Measurements from ENCODE around the gene DGUOK. TPM values are rescaled to one million over a fixed set of nuclear protein-coding genes. Genes with fewer than 3 reads are reported as not detected.

The DGUOK gene
- total RNA-seq, 2 experiments from 2014 or later = 96.8 to 97.1 TPM

- H3K27me3 Mint-ChIP-seq = no peaks in the 10 kb centered on the region
- peak overlapping the region; percentile 91 for H3K27ac Mint-ChIP-seq
- H3K4me1 Mint-ChIP-seq = peaks cover 46% of the 10 kb centered on the region
- H3K36me3 Mint-ChIP-seq = peaks cover 6% of the 10 kb centered on the region
- no peaks in the 10 kb centered on the region for H3K9me3 Mint-ChIP-seq
- peak overlapping the region; percentile 70 for H3K4me3 Mint-ChIP-seq
- DNase-seq = no peak
These were observed 43.6 kb downstream of the DGUOK start for GRCh38 chr2:73970141-73970803.

GRCh38 chr2:73970850-73971471, 44.3 kb downstream of the DGUOK start:
- peak; percentile 65 for DNase-seq
- no peaks in the 10 kb centered on the region for H3K9me3 Mint-ChIP-seq
- peaks cover 52% of the 10 kb centered on the region for H3K4me1 Mint-ChIP-seq
- H3K27me3 Mint-ChIP-seq = no peaks in the 10 kb centered on the region
- peak overlapping the region; percentile 70 for H3K4me3 Mint-ChIP-seq
- H3K27ac Mint-ChIP-seq = peak overlapping the region; percentile 91
- peaks cover 3% of the 10 kb centered on the region for H3K36me3 Mint-ChIP-seq

- Mint-ChIP-seq H3K27ac (peak overlapping the region; percentile 91), H3K4me3 (peak overlapping the region; percentile 70)
These were observed 45.0 kb downstream of the DGUOK start for GRCh38 chr2:73971722-73972121.

GRCh38 chr2:73972846-73973245, 46.2 kb downstream of the DGUOK start:
- Mint-ChIP-seq H3K36me3 (peaks cover 6% of the 10 kb centered on the region), H3K9me3 (no peaks in the 10 kb centered on the region), H3K4me3 (no peak overlapping the region), H3K27me3 (no peaks in the 10 kb centered on the region), H3K4me1 (peaks cover 66% of the 10 kb centered on the region), H3K27ac (no peak overlapping the region)
- DNase-seq = no peak

More at GRCh38 chr2:73971722-73972121, 45.0 kb downstream of the DGUOK start:
- peaks cover 3% of the 10 kb centered on the region for H3K36me3 Mint-ChIP-seq
- H3K4me1 Mint-ChIP-seq = peaks cover 57% of the 10 kb centered on the region
- no peaks in the 10 kb centered on the region for H3K27me3 Mint-ChIP-seq
- no peak for DNase-seq
- H3K9me3 Mint-ChIP-seq = no peaks in the 10 kb centered on the region

GRCh38 chr2:73975731-73976130, 49.1 kb downstream of the DGUOK start:
- Mint-ChIP-seq H3K4me3 (no peak overlapping the region), H3K36me3 (peaks cover 7% of the 10 kb centered on the region), H3K27me3 (no peaks in the 10 kb centered on the region)

GRCh38 chr2:73976803-73977202, 50.1 kb downstream of the DGUOK start:
- no peaks in the 10 kb centered on the region for H3K27me3 Mint-ChIP-seq
- peaks cover 65% of the 10 kb centered on the region for H3K4me1 Mint-ChIP-seq
- H3K27ac Mint-ChIP-seq = no peak overlapping the region
- H3K9me3 Mint-ChIP-seq = no peaks in the 10 kb centered on the region
- DNase-seq = no peak
- H3K36me3 Mint-ChIP-seq = peaks cover 5% of the 10 kb centered on the region
- no peak overlapping the region for H3K4me3 Mint-ChIP-seq

More at GRCh38 chr2:73975731-73976130, 49.1 kb downstream of the DGUOK start:
- no peaks in the 10 kb centered on the region for H3K9me3 Mint-ChIP-seq
- no peak overlapping the region for H3K27ac Mint-ChIP-seq
- DNase-seq = no peak
- peaks cover 67% of the 10 kb centered on the region for H3K4me1 Mint-ChIP-seq

GRCh38 chr2:73977466-73977865, 50.8 kb downstream of the DGUOK start:
- no peak for DNase-seq
- no peaks in the 10 kb centered on the region for H3K9me3 Mint-ChIP-seq
- H3K36me3 Mint-ChIP-seq = peaks cover 5% of the 10 kb centered on the region
- H3K4me1 Mint-ChIP-seq = peaks cover 63% of the 10 kb centered on the region
- no peaks in the 10 kb centered on the region for H3K27me3 Mint-ChIP-seq
- H3K4me3 Mint-ChIP-seq = no peak overlapping the region
- peak overlapping the region; percentile 55 for H3K27ac Mint-ChIP-seq

GRCh38 chr2:73979021-73979420, 52.3 kb downstream of the DGUOK start:
- Mint-ChIP-seq H3K4me3 (peak overlapping the region; percentile 79), H3K9me3 (no peaks in the 10 kb centered on the region), H3K27ac (peak overlapping the region; percentile 86), H3K36me3 (peaks cover 10% of the 10 kb centered on the region), H3K27me3 (no peaks in the 10 kb centered on the region), H3K4me1 (peaks cover 71% of the 10 kb centered on the region)
- DNase-seq = peak; percentile 72

- peak overlapping the region; percentile 86 for H3K27ac Mint-ChIP-seq
These were observed 53.0 kb downstream of the DGUOK start for GRCh38 chr2:73979686-73980085.

GRCh38 chr2:73980566-73980965, 53.9 kb downstream of the DGUOK start:
- H3K27ac Mint-ChIP-seq = peak overlapping the region; percentile 49
- DNase-seq = no peak
- H3K4me1 Mint-ChIP-seq = peaks cover 69% of the 10 kb centered on the region
- peaks cover 10% of the 10 kb centered on the region for H3K36me3 Mint-ChIP-seq
- H3K4me3 Mint-ChIP-seq = peak overlapping the region; percentile 79
- H3K9me3 Mint-ChIP-seq = no peaks in the 10 kb centered on the region
- no peaks in the 10 kb centered on the region for H3K27me3 Mint-ChIP-seq

More at GRCh38 chr2:73979686-73980085, 53.0 kb downstream of the DGUOK start:
- Mint-ChIP-seq H3K9me3 (no peaks in the 10 kb centered on the region), H3K27me3 (no peaks in the 10 kb centered on the region), H3K4me1 (peaks cover 71% of the 10 kb centered on the region), H3K4me3 (peak overlapping the region; percentile 79), H3K36me3 (peaks cover 10% of the 10 kb centered on the region)
- DNase-seq = no peak

GRCh38 chr2:73981081-73982001, 54.7 kb downstream of the DGUOK start:
- no peaks in the 10 kb centered on the region for H3K27me3 Mint-ChIP-seq
- peak overlapping the region; percentile 42 for H3K27ac Mint-ChIP-seq
- no peaks in the 10 kb centered on the region for H3K9me3 Mint-ChIP-seq
- H3K4me3 Mint-ChIP-seq = peak overlapping the region; percentile 79
- peaks cover 13% of the 10 kb centered on the region for H3K36me3 Mint-ChIP-seq
- peaks cover 68% of the 10 kb centered on the region for H3K4me1 Mint-ChIP-seq
- peak; percentile 66 for DNase-seq

- Mint-ChIP-seq H3K4me1 (peaks cover 65% of the 10 kb centered on the region), H3K27ac (peak overlapping the region; percentile 36), H3K27me3 (no peaks in the 10 kb centered on the region), H3K9me3 (no peaks in the 10 kb centered on the region), H3K4me3 (no peak overlapping the region), H3K36me3 (peaks cover 22% of the 10 kb centered on the region)
- DNase-seq = no peak
These were observed 55.5 kb downstream of the DGUOK start for GRCh38 chr2:73982140-73982617.

- H3K4me1 Mint-ChIP-seq = peaks cover 67% of the 10 kb centered on the region
- peak overlapping the region; percentile 83 for H3K27ac Mint-ChIP-seq
- DNase-seq = no peak
- H3K27me3 Mint-ChIP-seq = no peaks in the 10 kb centered on the region
- peaks cover 27% of the 10 kb centered on the region for H3K36me3 Mint-ChIP-seq
- no peaks in the 10 kb centered on the region for H3K9me3 Mint-ChIP-seq
- H3K4me3 Mint-ChIP-seq = peak overlapping the region; percentile 84
These were observed 56.9 kb downstream of the DGUOK start for GRCh38 chr2:73983322-73984202.
